Upper lobe of right lung (tissue), 1 donor: ENCODE measurements around the gene SHC1. TPM values are rescaled to one million over a fixed set of nuclear protein-coding genes. Genes with fewer than 3 reads are reported as not detected.

Source experiments
- ATAC-seq: fragments of 200-7000 bp; cut with Tn5 transposase; one replicate; pipeline ENCODE4 v1.9.1; 2020; ENCODE audit warnings: mild to moderate bottlenecking, moderate library complexity
- DNase-seq: peaks from one replicate; pipeline ENCODE4 v3.0.0-alpha.2; 2020
- H3K27ac ChIP-seq: fragments of 200-600 bp; one replicate; pipeline ENCODE4 v1.8.0; 2022
- H3K27me3 ChIP-seq: fragments of 200-600 bp; one replicate; pipeline ENCODE4 v1.8.0; 2022; ENCODE audit warnings: mild to moderate bottlenecking
- H3K36me3 ChIP-seq: fragments of 200-600 bp; one replicate; pipeline ENCODE4 v1.8.0; 2022
- H3K4me1 ChIP-seq: fragments of 200-600 bp; one replicate; pipeline ENCODE4 v1.8.0; 2022
- H3K4me3 ChIP-seq: fragments of 200-600 bp; one replicate; pipeline ENCODE4 v1.8.0; 2022; ENCODE audit warnings: mild to moderate bottlenecking
- H3K9me3 ChIP-seq: fragments of 200-600 bp; one replicate; pipeline ENCODE4 v1.8.0; 2022
- CTCF ChIP-seq: fragments of 200-600 bp; IDR thresholded peaks from one replicate; pipeline ENCODE4 v1.8.0; 2022; ENCODE audit warnings: antibody characterized with exemption
- intact Hi-C: fragments of 100-400 bp; cut with DNase I; formaldehyde crosslinking; loops from one replicate; pipeline ENCODE4 v1.11.0; 2022
- total RNA-seq: library from RNA; stranded (reverse); fragmentation: NEBNext Ultra II Directional; extraction: Animal tissue kit (Norgen Biotek cat#: 25700); gene quantifications from one replicate; pipeline ENCODE4 v1.2.1, GENCODE V29; 2021
- donor health status: DM: no; HTN: yes; CAD: no; lungs with severe emphysema.

SHC1 gene
- total RNA-seq, 1 donor from 2014 or later = 120 TPM

- H3K36me3 ChIP-seq = no peaks in the 10 kb centered on the region
- intact Hi-C loops = no loop called here
- no peaks in the 10 kb centered on the region for H3K9me3 ChIP-seq
- peaks cover 41% of the 10 kb centered on the region for H3K4me1 ChIP-seq
- ATAC-seq (no peak), DNase-seq (no peak)
- no peak for TF ChIP-seq CTCF
- H3K27ac ChIP-seq = peak overlapping the region; percentile 99
- H3K27me3 ChIP-seq = no peaks in the 10 kb centered on the region
- H3K4me3 ChIP-seq = no peak overlapping the region
These were observed 31.7 kb downstream of the SHC1 start for GRCh38 chr1:154938604-154939399.

DNA sequence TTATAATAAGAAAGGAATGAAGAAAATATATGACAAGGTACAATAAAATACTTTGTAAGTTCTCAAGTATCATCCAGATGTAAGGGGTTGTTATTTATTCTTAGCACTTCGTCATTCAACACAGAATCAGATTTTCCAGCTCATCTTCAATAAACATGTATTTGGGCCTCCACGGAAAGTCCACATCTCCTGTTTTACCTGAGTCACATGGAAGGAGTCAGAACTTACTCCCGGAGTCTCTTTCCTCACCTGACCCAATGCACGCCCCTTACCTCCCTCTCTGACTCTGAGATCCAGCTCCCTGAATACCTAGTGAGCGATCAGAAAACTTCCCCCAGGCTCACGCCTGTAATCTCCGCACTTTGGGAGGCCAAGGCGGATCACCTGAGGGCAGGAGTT is 32.6 kb downstream of the SHC1 start:
- Histone ChIP-seq H3K9me3 (no peaks in the 10 kb centered on the region), H3K4me1 (peaks cover 36% of the 10 kb centered on the region), H3K36me3 (no peaks in the 10 kb centered on the region), H3K4me3 (peak overlapping the region; percentile 71), H3K27me3 (no peaks in the 10 kb centered on the region), H3K27ac (peak overlapping the region; percentile 99)
- TF ChIP-seq CTCF = no peak
- intact Hi-C loops = no loop called here
- no peak for ATAC-seq
- no peak for DNase-seq

- ATAC-seq (peak; percentile 82), DNase-seq (peak; percentile 96)
- H3K36me3 ChIP-seq = no peaks in the 10 kb centered on the region
- H3K27me3 ChIP-seq = no peaks in the 10 kb centered on the region
- peak overlapping the region; percentile 71 for H3K4me3 ChIP-seq
- TF ChIP-seq CTCF = peak; percentile 29
- peak overlapping the region; percentile 99 for H3K27ac ChIP-seq
- no peaks in the 10 kb centered on the region for H3K9me3 ChIP-seq
- H3K4me1 ChIP-seq = peaks cover 30% of the 10 kb centered on the region
- intact Hi-C loops = no loop called here
These were observed 33.2 kb downstream of the SHC1 start for GRCh38 chr1:154937085-154937987.

DNA sequence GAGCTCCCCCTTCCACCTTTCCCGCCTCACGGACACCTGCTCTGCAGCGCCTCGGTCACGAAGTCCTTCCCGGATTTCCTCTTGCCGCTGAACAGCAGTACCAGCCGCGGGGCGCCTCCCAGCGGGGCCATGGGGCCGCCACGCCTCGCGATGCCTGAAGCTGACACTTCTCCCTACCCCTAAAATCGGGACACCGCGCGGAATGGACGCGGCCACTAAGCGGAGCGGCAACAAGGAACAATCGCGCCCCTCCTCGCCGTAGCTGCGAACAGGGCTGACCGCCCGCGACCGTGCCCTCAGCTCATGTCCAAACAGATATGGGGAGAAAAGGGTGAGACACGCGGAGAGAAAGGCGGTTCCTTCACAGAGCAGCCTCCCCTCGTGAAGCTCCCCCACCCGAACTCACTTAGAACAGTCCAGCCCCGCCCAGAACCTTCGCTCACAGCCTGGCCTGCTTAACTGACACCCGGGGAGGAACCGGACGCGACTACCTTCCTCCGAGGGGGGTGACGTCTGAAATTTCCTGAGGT is 33.9 kb downstream of the SHC1 start, which contains the start of gene PMVK:
Gene PMVK (minus strand): TSS at position 165 of the 530 bp plus-strand sequence. CDS start 34 bp downstream, at position 131.
- Histone ChIP-seq H3K27ac (peak within 1 kb of the TSS; percentile 99), H3K4me1 (peaks cover 23% of the 10 kb centered on the region), H3K4me3 (peak within 1 kb of the TSS; percentile 71), H3K27me3 (no peaks in the 10 kb centered on the region), H3K9me3 (no peaks in the 10 kb centered on the region), H3K36me3 (peaks cover 6% of the 10 kb centered on the region)
- intact Hi-C loops = no loop called here
- peak; percentile 98 for DNase-seq
- TF ChIP-seq CTCF = peak; percentile 35
- peak; percentile 93 for ATAC-seq

DNA sequence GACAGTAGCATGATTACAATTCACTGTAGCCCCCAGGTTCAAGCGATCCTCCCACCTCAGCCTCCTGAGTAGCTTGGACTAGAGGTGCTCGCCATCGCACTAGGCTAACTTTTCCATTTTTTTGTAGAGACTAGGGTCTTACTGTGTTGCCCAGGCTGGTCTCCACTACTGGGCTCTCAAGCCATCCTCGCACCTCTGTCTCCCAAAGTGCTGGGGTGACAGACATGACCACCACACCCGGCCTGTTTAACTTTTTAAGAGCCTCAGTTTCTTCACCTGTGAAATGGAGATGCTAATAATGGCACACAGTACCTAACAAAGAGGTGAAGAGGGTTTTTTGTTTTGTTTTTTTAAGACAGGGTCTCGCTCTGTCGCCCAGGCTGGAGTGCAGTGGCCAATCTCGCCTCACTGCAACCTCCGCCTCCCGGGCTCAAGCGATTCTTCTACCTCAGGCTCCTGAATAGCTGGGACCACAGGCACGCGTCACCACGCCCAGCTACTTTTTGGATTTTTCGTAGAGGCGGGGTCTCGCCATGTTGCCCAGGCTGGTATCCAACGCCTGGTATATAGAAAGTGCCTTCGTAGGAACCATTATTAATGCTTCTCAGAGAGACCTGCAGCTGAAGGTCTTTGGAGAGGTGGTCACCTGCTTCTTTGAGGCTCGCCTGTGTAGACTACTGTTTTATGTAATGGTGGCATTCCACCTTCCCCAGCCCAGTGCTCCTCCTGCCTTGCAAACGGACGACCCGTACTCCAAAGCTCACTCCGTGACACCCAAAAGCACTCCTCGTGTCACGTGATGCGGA is 34.6 kb downstream of the SHC1 start:
- ATAC-seq (no peak), DNase-seq (no peak)
- H3K9me3 ChIP-seq = no peaks in the 10 kb centered on the region
- peak overlapping the region; percentile 99 for H3K27ac ChIP-seq
- peaks cover 18% of the 10 kb centered on the region for H3K4me1 ChIP-seq
- no peak for TF ChIP-seq CTCF
- intact Hi-C loops = no loop called here
- peak overlapping the region; percentile 71 for H3K4me3 ChIP-seq
- H3K27me3 ChIP-seq = no peaks in the 10 kb centered on the region
- peaks cover 9% of the 10 kb centered on the region for H3K36me3 ChIP-seq
